ENCODE measurements around the gene INVS. TPM values are rescaled to one million over a fixed set of nuclear protein-coding genes. Genes with fewer than 3 reads are reported as not detected.

INVS gene
- total and polyA plus RNA-seq, 2 of the 13 experiments (the other 11 are each of a cell fraction or from before 2014, with no cell fraction given) = 11.3 to 16.3 TPM

DNA sequence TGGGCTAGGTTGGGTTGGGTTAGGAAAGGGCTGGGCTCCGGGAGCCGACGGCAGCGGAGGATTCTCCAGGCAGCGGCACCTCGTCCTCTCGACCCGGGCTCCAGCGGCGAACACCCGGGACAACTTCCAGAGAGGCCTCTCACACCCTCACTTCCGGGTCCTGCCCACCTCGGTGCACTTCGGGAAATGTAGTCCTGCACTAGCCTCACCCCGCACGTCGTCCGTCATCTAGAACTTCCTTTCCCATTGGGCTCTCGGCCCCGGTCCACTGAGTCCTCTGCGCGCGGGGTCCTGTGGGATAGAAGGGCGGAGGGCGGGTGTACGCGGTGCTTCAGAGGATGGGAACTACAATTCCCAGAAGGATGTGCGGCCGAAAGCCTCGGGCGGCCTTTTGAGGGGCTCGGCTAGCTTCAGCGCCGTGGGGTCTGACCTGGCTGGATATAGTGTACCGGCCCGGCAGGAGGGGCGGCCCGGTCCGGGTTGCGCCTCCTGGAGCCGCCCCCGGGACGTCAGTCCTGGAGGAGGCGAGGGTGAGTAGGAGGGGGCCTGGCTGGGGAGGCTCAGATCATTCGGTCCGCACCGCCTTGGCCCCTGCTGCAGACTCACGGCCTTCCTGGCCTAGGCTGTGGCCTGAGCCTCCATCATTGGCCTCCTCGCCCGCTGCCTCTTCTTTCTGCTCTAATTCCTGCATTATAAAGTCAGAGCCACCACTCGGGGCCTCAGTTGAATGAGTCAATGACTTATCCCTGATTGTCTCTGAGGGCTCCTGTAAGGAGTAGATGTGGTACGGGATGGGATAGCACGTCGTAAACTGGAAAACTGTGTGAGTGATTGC is at the start of gene INVS, which contains the start of gene ERP44 (continued):
- TF ChIP-seq, protein P1, sequence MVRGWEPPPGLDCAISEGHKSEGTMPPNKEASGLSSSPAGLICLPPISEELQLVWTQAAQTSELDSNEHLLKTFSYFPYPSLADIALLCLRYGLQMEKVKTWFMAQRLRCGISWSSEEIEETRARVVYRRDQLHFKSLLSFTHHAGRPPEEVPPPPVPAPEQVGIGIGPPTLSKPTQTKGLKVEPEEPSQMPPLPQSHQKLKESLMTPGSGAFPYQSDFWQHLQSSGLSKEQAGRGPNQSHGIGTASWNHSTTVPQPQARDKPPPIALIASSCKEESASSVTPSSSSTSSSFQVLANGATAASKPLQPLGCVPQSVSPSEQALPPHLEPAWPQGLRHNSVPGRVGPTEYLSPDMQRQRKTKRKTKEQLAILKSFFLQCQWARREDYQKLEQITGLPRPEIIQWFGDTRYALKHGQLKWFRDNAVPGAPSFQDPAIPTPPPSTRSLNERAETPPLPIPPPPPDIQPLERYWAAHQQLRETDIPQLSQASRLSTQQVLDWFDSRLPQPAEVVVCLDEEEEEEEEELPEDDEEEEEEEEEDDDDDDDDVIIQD (CRISPR knock-in tag; IDR thresholded peaks at IDR 0.05; ENCODE audit: low read depth) = no peak; the same call in none of the 2 replicates
- TF ChIP-seq, protein P2, sequence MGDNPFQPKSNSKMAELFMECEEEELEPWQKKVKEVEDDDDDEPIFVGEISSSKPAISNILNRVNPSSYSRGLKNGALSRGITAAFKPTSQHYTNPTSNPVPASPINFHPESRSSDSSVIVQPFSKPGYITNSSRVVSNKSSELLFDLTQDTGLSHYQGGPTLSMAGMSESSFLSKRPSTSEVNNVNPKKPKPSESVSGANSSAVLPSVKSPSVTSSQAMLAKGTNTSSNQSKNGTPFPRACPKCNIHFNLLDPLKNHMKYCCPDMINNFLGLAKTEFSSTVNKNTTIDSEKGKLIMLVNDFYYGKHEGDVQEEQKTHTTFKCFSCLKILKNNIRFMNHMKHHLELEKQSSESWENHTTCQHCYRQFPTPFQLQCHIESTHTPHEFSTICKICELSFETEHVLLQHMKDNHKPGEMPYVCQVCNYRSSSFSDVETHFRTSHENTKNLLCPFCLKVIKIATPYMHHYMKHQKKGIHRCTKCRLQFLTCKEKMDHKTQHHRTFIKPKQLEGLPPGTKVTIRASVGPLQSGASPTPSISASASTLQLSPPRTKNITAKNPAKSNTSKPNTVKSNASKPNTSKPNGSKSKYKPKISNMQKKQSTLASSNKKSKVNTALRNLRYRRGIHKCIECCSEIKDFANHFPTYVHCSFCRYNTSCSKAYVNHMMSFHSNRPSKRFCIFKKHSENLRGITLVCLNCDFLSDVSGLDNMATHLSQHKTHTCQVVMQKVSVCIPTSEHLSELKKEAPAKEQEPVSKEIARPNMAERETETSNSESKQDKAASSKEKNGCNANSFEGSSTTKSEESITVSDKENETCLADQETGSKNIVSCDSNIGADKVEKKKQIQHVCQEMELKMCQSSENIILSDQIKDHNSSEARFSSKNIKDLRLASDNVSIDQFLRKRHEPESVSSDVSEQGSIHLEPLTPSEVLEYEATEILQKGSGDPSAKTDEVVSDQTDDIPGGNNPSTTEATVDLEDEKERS (CRISPR knock-in tag; IDR thresholded peaks at IDR 0.05) = no peak
- 0 out of 2 replicates have a peak, but pooled peaks have one; percentile 27 for TF ChIP-seq ZNF607 (CRISPR knock-in tag; IDR thresholded peaks at IDR 0.05; ENCODE audit: borderline replicate concordance)
- TF ChIP-seq, protein P3, sequence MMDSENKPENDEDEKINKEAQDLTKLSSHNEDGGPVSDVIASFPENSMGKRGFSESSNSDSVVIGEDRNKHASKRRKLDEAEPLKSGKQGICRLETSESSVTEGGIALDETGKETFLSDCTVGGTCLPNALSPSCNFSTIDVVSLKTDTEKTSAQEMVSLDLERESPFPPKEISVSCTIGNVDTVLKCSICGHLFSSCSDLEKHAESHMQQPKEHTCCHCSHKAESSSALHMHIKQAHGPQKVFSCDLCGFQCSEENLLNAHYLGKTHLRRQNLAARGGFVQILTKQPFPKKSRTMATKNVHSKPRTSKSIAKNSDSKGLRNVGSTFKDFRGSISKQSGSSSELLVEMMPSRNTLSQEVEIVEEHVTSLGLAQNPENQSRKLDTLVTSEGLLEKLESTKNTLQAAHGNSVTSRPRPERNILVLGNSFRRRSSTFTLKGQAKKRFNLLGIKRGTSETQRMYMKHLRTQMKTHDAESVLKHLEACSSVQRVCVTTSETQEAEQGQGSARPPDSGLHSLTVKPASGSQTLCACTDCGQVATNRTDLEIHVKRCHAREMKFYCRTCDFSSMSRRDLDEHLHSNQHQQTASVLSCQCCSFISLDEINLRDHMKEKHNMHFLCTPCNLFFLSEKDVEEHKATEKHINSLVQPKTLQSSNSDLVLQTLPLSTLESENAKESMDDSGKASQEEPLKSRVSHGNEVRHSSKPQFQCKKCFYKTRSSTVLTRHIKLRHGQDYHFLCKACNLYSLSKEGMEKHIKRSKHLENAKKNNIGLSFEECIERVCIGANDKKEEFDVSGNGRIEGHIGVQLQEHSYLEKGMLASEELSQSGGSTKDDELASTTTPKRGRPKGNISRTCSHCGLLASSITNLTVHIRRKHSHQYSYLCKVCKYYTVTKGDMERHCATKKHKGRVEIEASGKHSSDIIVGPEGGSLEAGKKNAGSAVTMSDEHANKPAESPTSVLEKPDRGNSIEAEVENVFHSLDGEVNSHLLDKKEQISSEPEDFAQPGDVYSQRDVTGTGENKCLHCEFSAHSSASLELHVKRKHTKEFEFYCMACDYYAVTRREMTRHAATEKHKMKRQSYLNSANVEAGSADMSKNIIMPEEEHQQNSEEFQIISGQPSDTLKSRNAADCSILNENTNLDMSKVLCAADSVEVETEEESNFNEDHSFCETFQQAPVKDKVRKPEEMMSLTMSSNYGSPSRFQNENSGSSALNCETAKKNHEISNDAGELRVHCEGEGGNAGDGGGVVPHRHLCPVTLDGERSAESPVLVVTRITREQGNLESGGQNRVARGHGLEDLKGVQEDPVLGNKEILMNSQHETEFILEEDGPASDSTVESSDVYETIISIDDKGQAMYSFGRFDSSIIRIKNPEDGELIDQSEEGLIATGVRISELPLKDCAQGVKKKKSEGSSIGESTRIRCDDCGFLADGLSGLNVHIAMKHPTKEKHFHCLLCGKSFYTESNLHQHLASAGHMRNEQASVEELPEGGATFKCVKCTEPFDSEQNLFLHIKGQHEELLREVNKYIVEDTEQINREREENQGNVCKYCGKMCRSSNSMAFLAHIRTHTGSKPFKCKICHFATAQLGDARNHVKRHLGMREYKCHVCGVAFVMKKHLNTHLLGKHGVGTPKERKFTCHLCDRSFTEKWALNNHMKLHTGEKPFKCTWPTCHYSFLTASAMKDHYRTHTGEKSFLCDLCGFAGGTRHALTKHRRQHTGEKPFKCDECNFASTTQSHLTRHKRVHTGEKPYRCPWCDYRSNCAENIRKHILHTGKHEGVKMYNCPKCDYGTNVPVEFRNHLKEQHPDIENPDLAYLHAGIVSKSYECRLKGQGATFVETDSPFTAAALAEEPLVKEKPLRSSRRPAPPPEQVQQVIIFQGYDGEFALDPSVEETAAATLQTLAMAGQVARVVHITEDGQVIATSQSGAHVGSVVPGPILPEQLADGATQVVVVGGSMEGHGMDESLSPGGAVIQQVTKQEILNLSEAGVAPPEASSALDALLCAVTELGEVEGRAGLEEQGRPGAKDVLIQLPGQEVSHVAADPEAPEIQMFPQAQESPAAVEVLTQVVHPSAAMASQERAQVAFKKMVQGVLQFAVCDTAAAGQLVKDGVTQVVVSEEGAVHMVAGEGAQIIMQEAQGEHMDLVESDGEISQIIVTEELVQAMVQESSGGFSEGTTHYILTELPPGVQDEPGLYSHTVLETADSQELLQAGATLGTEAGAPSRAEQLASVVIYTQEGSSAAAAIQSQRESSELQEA (CRISPR knock-in tag; IDR thresholded peaks at IDR 0.05; ENCODE audit: not compliant biosample characterization) = no peak
- TF ChIP-seq ZSCAN29 (CRISPR knock-in tag; conservative IDR thresholded peaks at IDR 0.05) = no peak
- 0 out of 2 replicates have a peak, but pooled peaks have one; percentile 23 for TF ChIP-seq ZNF431 (CRISPR knock-in tag; IDR thresholded peaks at IDR 0.05; ENCODE audit: borderline replicate concordance, low read depth)
- peak; percentile 31 for TF ChIP-seq SALL2 (CRISPR knock-in tag; IDR thresholded peaks at IDR 0.05)
- peak; percentile 85 for TF ChIP-seq KAT8 (CRISPR knock-in tag; IDR thresholded peaks at IDR 0.05)
- peak; percentile 69; the same call in 1 of the 2 replicates for TF ChIP-seq ZNF737 (CRISPR knock-in tag; IDR thresholded peaks at IDR 0.05; ENCODE audit: borderline replicate concordance)
- TF ChIP-seq ZNF557 (CRISPR knock-in tag; IDR thresholded peaks at IDR 0.05) = no peak
- TF ChIP-seq JUNB (CRISPR knock-in tag; IDR thresholded peaks at IDR 0.05; ENCODE audit: borderline replicate concordance) = no peak
- TF ChIP-seq ZNF83 (CRISPR knock-in tag; IDR thresholded peaks at IDR 0.05; ENCODE audit: borderline replicate concordance) = 0 out of 2 replicates have a peak, but pooled peaks have one; percentile 10
- TF ChIP-seq KLF15 (CRISPR knock-in tag; IDR thresholded peaks at IDR 0.05; ENCODE audit: borderline replicate concordance) = peak; percentile 62; the same call in 1 of the 2 replicates
- no peak; the same call in 1 of the 2 replicates for TF ChIP-seq ARNTL (CRISPR knock-in tag; IDR thresholded peaks at IDR 0.05)
- no peak for TF ChIP-seq MIXL1 (CRISPR knock-in tag; IDR thresholded peaks at IDR 0.05)

Measured in HepG2 (cell line).